Fibroblast of lung (primary cell): ENCODE measurements around the gene PACRG. TPM values are rescaled to one million over a fixed set of nuclear protein-coding genes. Genes with fewer than 3 reads are reported as not detected.

Experiments used
- DNase-seq, 2 donors: peaks; one replicate each; pipeline versions ENCODE4 v3.0.0 to v3.0.0-alpha.2; 2010; ENCODE audit warnings: low read depth in 2 of 2
- H2AFZ ChIP-seq: 2 replicates; pipeline ENCODE4 v1.5.1; 2012; ENCODE audit warnings: low read length, control low read depth, inconsistent platforms
- H3K27ac ChIP-seq: 2 replicates; pipeline ENCODE4 v1.5.1; 2011; ENCODE audit warnings: low read length, control low read depth; ENCODE audit not compliant: insufficient read depth
- H3K27me3 ChIP-seq: 2 replicates; pipeline ENCODE4 v1.5.1; 2011; ENCODE audit warnings: mild to moderate bottlenecking, low read length; ENCODE audit not compliant: control insufficient read depth, insufficient read depth
- H3K36me3 ChIP-seq: 2 replicates; pipeline ENCODE4 v1.5.1; 2011; ENCODE audit warnings: low read length; ENCODE audit not compliant: control insufficient read depth, insufficient read depth
- H3K4me1 ChIP-seq: 2 replicates; pipeline ENCODE4 v1.5.1; 2011; ENCODE audit warnings: low read length; ENCODE audit not compliant: control insufficient read depth, insufficient read depth; ENCODE audit errors: extremely low read depth
- H3K4me2 ChIP-seq: 2 replicates; pipeline ENCODE4 v1.5.1; 2011; ENCODE audit warnings: low read length, control low read depth; ENCODE audit not compliant: insufficient read depth; ENCODE audit errors: extremely low read depth
- H3K4me3 ChIP-seq, 4 experiments: fragments of 200-600 bp in 1 of 4; sonication (generic) in 1 of 4; replicated peaks in 1 of 4; 2 replicates each; pipeline ENCODE4 v1.5.1; 2011 to 2016; ENCODE audit warnings: low read length in 4 of 4, low read depth in 3 of 4, mild to moderate bottlenecking in 3 of 4, control low read depth in 2 of 4, inconsistent platforms in 1 of 4, mixed read lengths in 1 of 4; ENCODE audit not compliant: insufficient read depth in 1 of 4; ENCODE audit errors: control extremely low read depth in 1 of 4
- H3K79me2 ChIP-seq: 2 replicates; pipeline ENCODE4 v1.5.1; 2012; ENCODE audit warnings: mild to moderate bottlenecking, low read length, inconsistent platforms; ENCODE audit not compliant: control insufficient read depth, insufficient read depth
- H3K9ac ChIP-seq: 2 replicates; pipeline ENCODE4 v1.5.1; 2011; ENCODE audit warnings: mild to moderate bottlenecking, low read length, control low read depth; ENCODE audit not compliant: insufficient read depth
- H3K9me3 ChIP-seq: 2 replicates; pipeline ENCODE4 v1.5.1; 2012; ENCODE audit warnings: low read depth, low read length; ENCODE audit not compliant: control insufficient read depth, insufficient read depth
- H4K20me1 ChIP-seq: 2 replicates; pipeline ENCODE4 v1.5.1; 2011; ENCODE audit warnings: low read length; ENCODE audit not compliant: control insufficient read depth, insufficient read depth; ENCODE audit errors: extremely low read depth
- EZH2 ChIP-seq: IDR thresholded peaks from 2 replicates; pipeline ENCODE4 v1.5.1; 2012; ENCODE audit warnings: low read length, control low read depth, mild to moderate bottlenecking; ENCODE audit errors: missing control alignments
- polyA plus RNA-seq, 2 donors: library from polyadenylated mRNA; depleted of rRNA in 1 of 2; stranded (reverse) in 1 of 2; unstranded in 1 of 2; fragments of >200 nt; gene quantifications; 2 replicates each; pipeline ENCODE4 v1.2.1, GENCODE V29; 2011 to 2012; ENCODE audit warnings: missing spikeins in 1 of 2
- total RNA-seq: library from RNA; depleted of rRNA; stranded (reverse); fragments of >200 nt; gene quantifications from 2 replicates; pipeline ENCODE4 v1.2.1, GENCODE V29; 2014
- TF ChIP-seq, protein P1 (sequence below), 2 donors: IDR thresholded peaks in 1 of 2; conservative IDR thresholded peaks in 1 of 2; 1 replicate in 1 of 2; 2 replicates in 1 of 2; pipeline ENCODE4 v1.5.1; 2011 to 2012; ENCODE audit warnings: low read length in 2 of 2, control low read depth in 1 of 2, inconsistent platforms in 1 of 2, low read depth in 1 of 2, mild to moderate bottlenecking in 1 of 2

The PACRG gene
- total and polyA plus RNA-seq, 2 donors (not counting 1 experiment from before 2014, with no cell fraction given), result 0.30 to 0.66 TPM

- no peak for TF ChIP-seq EZH2
- TF ChIP-seq, protein P1, sequence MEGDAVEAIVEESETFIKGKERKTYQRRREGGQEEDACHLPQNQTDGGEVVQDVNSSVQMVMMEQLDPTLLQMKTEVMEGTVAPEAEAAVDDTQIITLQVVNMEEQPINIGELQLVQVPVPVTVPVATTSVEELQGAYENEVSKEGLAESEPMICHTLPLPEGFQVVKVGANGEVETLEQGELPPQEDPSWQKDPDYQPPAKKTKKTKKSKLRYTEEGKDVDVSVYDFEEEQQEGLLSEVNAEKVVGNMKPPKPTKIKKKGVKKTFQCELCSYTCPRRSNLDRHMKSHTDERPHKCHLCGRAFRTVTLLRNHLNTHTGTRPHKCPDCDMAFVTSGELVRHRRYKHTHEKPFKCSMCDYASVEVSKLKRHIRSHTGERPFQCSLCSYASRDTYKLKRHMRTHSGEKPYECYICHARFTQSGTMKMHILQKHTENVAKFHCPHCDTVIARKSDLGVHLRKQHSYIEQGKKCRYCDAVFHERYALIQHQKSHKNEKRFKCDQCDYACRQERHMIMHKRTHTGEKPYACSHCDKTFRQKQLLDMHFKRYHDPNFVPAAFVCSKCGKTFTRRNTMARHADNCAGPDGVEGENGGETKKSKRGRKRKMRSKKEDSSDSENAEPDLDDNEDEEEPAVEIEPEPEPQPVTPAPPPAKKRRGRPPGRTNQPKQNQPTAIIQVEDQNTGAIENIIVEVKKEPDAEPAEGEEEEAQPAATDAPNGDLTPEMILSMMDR (conservative IDR thresholded peaks at IDR 0.05 in 1 of 2, IDR thresholded peaks at IDR 0.05 in 1 of 2; ENCODE audit: low read depth in 1 of 2, low read length in 2 of 2), result no peak
- Histone ChIP-seq H3K4me3 (no peak overlapping the region), H2AFZ (no peak overlapping the region), H3K9me3 (no peaks in the 10 kb centered on the region), H3K4me2 (no peak overlapping the region), H3K27me3 (no peaks in the 10 kb centered on the region), H3K4me1 (no peaks in the 10 kb centered on the region), H3K27ac (no peak overlapping the region), H4K20me1 (no peaks in the 10 kb centered on the region), H3K36me3 (no peaks in the 10 kb centered on the region), H3K9ac (no peak overlapping the region), H3K79me2 (no peaks in the 10 kb centered on the region)
- DNase-seq, result no peak
Observed at GRCh38 chr6:162898011-162898410, 170.2 kb downstream of the PACRG start.

DNA sequence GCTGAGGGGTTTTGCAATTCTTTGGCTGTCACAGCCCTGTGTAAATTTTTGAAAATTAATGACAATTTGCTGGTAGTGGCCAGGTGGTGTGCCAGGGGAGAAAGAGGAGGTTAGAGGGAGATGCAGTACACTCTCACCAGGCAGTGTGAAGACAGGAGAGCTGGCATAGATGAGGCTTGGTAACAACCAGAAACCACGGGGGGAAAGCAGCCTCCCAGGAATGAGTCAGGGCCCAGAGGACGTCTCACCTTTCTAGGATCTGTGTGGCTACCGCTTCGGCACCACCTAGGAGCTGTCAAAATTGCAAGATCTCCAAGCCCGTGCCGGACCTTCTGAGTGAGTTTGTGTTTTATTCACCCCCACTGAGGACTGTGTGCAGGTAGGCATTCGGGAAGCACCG, 171.4 kb downstream of the PACRG start:
- H3K27me3 ChIP-seq, result no peaks in the 10 kb centered on the region
- TF ChIP-seq EZH2, result no peak
- TF ChIP-seq, protein P1 (conservative IDR thresholded peaks at IDR 0.05 in 1 of 2, IDR thresholded peaks at IDR 0.05 in 1 of 2; ENCODE audit: low read depth in 1 of 2, low read length in 2 of 2), result no peak
- H3K4me3 ChIP-seq, result no peak overlapping the region
- H2AFZ ChIP-seq, result no peak overlapping the region
- no peaks in the 10 kb centered on the region for H3K36me3 ChIP-seq
- H3K27ac ChIP-seq, result no peak overlapping the region
- DNase-seq, result peak in 1 of 2 donors; percentile 3
- H3K9ac ChIP-seq, result no peak overlapping the region
- no peaks in the 10 kb centered on the region for H4K20me1 ChIP-seq
- H3K4me2 ChIP-seq, result no peak overlapping the region
- H3K4me1 ChIP-seq, result no peaks in the 10 kb centered on the region
- H3K79me2 ChIP-seq, result no peaks in the 10 kb centered on the region
- no peaks in the 10 kb centered on the region for H3K9me3 ChIP-seq

GRCh38 chr6:162900503-162900902, 172.7 kb downstream of the PACRG start:
- Histone ChIP-seq H3K4me3 (no peak overlapping the region), H2AFZ (no peak overlapping the region), H3K27ac (no peak overlapping the region), H3K9ac (no peak overlapping the region), H3K4me1 (no peaks in the 10 kb centered on the region), H3K9me3 (no peaks in the 10 kb centered on the region), H3K4me2 (no peak overlapping the region), H3K36me3 (no peaks in the 10 kb centered on the region), H3K79me2 (no peaks in the 10 kb centered on the region), H4K20me1 (no peaks in the 10 kb centered on the region), H3K27me3 (no peaks in the 10 kb centered on the region)
- TF ChIP-seq, protein P1 (conservative IDR thresholded peaks at IDR 0.05 in 1 of 2, IDR thresholded peaks at IDR 0.05 in 1 of 2; ENCODE audit: low read depth in 1 of 2, low read length in 2 of 2), result no peak
- no peak for TF ChIP-seq EZH2
- DNase-seq, result no peak
